Uterus (tissue), 4 donors: ENCODE results near the gene FYN. TPM values are rescaled to one million over a fixed set of nuclear protein-coding genes. Genes with fewer than 3 reads are reported as not detected.

Source experiments
- DNase-seq, 2 donors: peaks; one replicate each; pipeline ENCODE4 v3.0.0-alpha.2; 2019 to 2020
- H3K27ac ChIP-seq, 2 donors: fragments of 200-600 bp; sonication (generic); 1 replicate in 1 of 2; 2 replicates in 1 of 2; pipeline ENCODE4 v1.5.1; 2016 to 2018
- H3K27me3 ChIP-seq, 2 donors: fragments of 200-600 bp; sonication (generic); one replicate each; pipeline ENCODE4 v1.5.1; 2018 to 2019; ENCODE audit warnings: control low read depth in 1 of 2
- H3K36me3 ChIP-seq, 2 donors: fragments of 200-600 bp; sonication (generic); one replicate each; pipeline ENCODE4 v1.5.1; 2019; ENCODE audit warnings: control low read depth in 1 of 2
- H3K4me1 ChIP-seq, 2 donors: fragments of 200-600 bp; sonication (generic); one replicate each; pipeline ENCODE4 v1.5.1; 2018 to 2019; ENCODE audit warnings: control low read depth in 1 of 2
- H3K4me3 ChIP-seq, 2 donors: fragments of 200-600 bp; sonication (generic); 1 replicate in 1 of 2; 2 replicates in 1 of 2; pipeline ENCODE4 v1.5.1; 2018 to 2019; ENCODE audit warnings: mild to moderate bottlenecking in 1 of 2
- H3K9me3 ChIP-seq, 2 donors: fragments of 200-600 bp; sonication (generic); one replicate each; pipeline ENCODE4 v1.5.1; 2019; ENCODE audit warnings: control low read depth in 1 of 2
- POLR2A ChIP-seq, 2 donors: fragments of 450-650 bp; IDR thresholded peaks; one replicate each; pipeline ENCODE4 v1.6.1; 2016; ENCODE audit warnings: antibody characterized with exemption in 2 of 2, mild to moderate bottlenecking in 1 of 2, moderate library complexity in 1 of 2
- intact Hi-C: fragments of 100-400 bp; cut with DNase I; formaldehyde crosslinking; loops from one replicate; pipeline ENCODE4 v1.15.1; 2023; ENCODE audit warnings: low total_unique reads
- total RNA-seq, 4 donors: library from RNA; depleted of rRNA in 3 of 4; stranded (reverse); fragments of >200 nt in 3 of 4; gene quantifications; one replicate each; pipeline versions ENCODE4 v1.1.0 to v1.2.4, GENCODE V29; 2014 to 2023
- TF ChIP-seq, protein P1 (sequence below), 4 experiments: fragments of 200-600 bp in 2 of 4; fragments of 450-650 bp in 2 of 4; sonication (generic) in 2 of 4; IDR thresholded peaks; one replicate each; pipeline ENCODE4 v1.5.1; 2016 to 2019; ENCODE audit warnings: antibody characterized with exemption in 4 of 4, mild to moderate bottlenecking in 2 of 4, moderate library complexity in 1 of 4
- donor health status: DM: yes; HTN: yes; CAD: no.

FYN gene
- total RNA-seq, 4 donors from 2014 or later, result 50.7 to 208 (median 135) TPM

DNA sequence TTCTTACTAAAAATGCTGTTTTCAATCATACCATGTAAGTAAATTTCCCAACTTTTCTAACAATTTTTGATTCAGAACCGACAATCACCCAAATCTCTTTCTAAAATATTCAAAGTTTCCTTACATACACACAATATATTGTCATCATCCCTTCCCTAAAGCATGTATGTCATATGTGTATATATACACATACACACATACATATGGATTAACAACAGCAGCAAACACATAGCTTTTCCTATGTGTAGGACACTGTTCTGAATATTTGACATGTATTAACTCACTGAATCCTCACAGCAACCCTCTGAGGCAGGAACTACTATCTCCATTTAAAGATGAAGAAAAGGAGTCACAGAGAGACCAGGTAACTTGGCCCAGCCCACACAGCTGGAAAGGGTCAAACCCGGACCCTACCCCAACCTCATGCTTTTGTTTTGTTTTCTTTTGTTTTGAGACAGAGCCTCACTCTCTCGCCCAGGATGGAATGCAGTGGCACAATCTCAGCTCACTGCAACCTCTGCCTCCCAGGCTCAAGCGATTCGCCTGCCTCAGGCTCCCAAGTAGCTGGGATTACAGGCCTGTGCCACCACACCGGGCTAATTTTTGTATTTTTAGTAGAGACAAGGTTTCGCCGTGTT lies 7.2 kb downstream of the FYN start:
- Histone ChIP-seq H3K27me3 (no peaks in the 10 kb centered on the region), H3K27ac (no peak overlapping the region), H3K9me3 (no peaks in the 10 kb centered on the region), H3K4me1 (peaks cover 0 to 12% of the 10 kb centered on the region in 2 donors), H3K4me3 (no peak overlapping the region), H3K36me3 (no peaks in the 10 kb centered on the region)
- DNase-seq, result no peak
- intact Hi-C loops, result no loop called here
- TF ChIP-seq, protein P1, sequence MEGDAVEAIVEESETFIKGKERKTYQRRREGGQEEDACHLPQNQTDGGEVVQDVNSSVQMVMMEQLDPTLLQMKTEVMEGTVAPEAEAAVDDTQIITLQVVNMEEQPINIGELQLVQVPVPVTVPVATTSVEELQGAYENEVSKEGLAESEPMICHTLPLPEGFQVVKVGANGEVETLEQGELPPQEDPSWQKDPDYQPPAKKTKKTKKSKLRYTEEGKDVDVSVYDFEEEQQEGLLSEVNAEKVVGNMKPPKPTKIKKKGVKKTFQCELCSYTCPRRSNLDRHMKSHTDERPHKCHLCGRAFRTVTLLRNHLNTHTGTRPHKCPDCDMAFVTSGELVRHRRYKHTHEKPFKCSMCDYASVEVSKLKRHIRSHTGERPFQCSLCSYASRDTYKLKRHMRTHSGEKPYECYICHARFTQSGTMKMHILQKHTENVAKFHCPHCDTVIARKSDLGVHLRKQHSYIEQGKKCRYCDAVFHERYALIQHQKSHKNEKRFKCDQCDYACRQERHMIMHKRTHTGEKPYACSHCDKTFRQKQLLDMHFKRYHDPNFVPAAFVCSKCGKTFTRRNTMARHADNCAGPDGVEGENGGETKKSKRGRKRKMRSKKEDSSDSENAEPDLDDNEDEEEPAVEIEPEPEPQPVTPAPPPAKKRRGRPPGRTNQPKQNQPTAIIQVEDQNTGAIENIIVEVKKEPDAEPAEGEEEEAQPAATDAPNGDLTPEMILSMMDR (IDR thresholded peaks at IDR 0.05), result no peak
- no peak for TF ChIP-seq POLR2A (IDR thresholded peaks at IDR 0.05)

DNA sequence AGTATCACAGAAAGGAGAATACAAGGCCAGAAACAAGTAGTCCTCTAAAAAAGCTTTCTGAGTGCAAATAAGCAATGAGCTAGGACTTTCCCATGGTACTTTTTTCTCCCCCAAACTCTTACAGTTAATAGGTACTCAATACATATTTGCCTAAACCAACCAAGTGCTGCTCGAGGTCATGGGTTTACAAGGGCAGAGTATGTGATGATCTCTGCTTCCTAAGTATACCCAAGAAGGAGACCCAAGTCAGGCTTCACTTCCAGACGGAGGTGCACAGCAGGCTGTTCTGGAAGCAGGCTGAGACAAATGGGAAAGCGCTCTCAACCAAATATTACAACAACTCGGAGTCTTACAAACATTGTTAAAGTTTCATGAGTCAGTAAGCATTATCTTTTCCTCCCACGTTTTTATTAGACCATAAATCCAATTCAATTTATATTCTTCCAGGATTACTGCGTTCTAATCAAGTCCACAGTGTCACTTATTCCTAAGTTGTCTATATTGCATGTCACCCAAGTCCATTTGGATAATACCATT lies 8.1 kb downstream of the FYN start:
- Histone ChIP-seq H3K9me3 (no peaks in the 10 kb centered on the region), H3K27me3 (no peaks in the 10 kb centered on the region), H3K27ac (no peak overlapping the region), H3K4me3 (no peak overlapping the region), H3K4me1 (peaks cover 0 to 8% of the 10 kb centered on the region in 2 donors), H3K36me3 (no peaks in the 10 kb centered on the region)
- DNase-seq, result no peak
- TF ChIP-seq, protein P1 (IDR thresholded peaks at IDR 0.05), result no peak
- no peak for TF ChIP-seq POLR2A (IDR thresholded peaks at IDR 0.05)
- intact Hi-C loops, result no loop called here

DNA sequence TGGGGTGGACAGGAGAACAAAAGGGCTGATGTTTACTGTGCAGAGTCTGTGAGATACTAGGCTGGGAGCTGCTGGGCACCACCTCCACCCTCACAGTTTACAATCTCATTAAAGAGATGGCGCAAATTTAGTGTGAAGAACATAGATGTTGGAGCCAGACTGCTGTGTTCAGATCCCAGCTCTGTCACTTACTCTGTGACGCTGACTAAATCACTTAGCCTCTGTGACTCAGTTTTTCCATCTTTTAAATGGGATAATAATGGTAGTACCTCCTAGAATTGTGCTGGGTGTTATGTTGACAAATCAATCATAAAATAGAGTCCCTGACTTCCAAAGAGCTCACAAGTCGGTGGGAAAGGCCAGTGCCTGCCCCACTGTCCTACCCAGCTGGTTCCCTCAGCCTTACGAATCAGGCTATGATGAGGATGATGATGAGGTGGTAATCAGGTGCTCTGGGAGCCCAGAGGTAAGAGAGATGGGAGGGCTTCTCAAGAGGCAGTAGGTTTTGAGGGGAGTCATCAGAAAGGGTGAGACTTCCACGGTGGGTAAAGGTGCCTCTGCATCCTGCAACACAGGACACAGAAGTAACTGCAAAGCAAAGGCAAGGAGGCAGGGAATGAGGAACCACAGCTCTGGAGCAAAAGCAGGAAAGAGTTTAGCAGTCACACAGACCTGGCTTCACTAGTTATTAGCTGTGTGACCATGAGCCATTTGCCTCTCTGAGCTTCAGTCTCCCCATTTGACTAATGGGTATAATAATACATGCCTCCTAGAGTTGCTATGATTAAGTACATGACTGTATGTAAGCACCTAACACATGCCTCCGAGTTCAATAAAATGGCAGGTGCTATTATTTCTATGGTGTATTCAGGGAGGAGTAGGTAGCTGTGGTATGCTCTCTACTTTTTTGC lies 8.9 kb downstream of the FYN start:
- no peak for DNase-seq
- no peak for TF ChIP-seq POLR2A (IDR thresholded peaks at IDR 0.05)
- TF ChIP-seq, protein P1 (IDR thresholded peaks at IDR 0.05), result no peak
- H3K36me3 ChIP-seq, result no peaks in the 10 kb centered on the region
- intact Hi-C loops, result no loop called here
- no peaks in the 10 kb centered on the region for H3K27me3 ChIP-seq
- H3K4me1 ChIP-seq, result peaks cover 0 to 8% of the 10 kb centered on the region in 2 donors
- no peak overlapping the region for H3K27ac ChIP-seq
- no peak overlapping the region for H3K4me3 ChIP-seq
- H3K9me3 ChIP-seq, result no peaks in the 10 kb centered on the region

DNA sequence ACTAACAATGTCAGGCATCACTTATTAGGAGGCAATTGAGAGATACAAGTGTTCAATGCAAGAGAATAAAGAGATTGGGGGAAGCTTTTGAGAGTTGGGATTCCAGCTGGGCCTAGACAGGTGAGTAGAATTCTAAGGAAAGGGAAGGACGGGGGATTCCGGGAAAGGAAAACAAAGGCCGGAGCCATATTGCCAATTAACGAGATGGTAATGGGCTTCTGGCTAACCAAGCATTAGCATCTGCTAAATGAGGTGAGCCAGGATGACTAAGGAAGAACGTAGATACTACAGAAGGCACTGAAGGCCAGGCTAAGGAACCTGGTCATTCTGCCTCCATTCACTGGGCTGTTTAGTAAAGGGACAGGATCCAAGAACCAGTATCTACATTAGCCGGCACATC lies 10.5 kb downstream of the FYN start:
- intact Hi-C loops, result no loop called here
- Histone ChIP-seq H3K4me3 (no peak overlapping the region), H3K9me3 (no peaks in the 10 kb centered on the region), H3K4me1 (peaks cover 0 to 4% of the 10 kb centered on the region in 2 donors), H3K27me3 (no peaks in the 10 kb centered on the region), H3K36me3 (no peaks in the 10 kb centered on the region), H3K27ac (no peak overlapping the region)
- TF ChIP-seq, protein P1 (IDR thresholded peaks at IDR 0.05), result no peak
- no peak for TF ChIP-seq POLR2A (IDR thresholded peaks at IDR 0.05)
- DNase-seq, result no peak

DNA sequence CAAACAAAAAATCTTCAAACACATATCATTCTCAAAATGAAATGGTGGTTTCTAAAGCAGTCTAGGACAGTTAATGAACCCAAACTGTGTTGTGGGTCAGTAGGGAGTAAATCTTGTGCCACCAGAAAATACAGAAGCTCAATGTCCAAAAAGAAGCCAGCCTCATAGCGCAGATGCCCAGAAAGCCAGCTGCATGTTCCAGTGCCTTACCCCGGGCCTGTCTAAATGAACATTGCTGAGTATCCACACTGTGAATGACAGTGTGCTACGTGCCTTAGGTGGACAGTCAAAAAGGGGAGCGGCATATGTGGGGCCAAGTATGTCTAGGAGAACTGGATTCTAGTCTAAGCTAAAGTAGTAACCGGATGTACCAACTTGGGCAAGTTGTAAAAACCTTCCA lies 10.9 kb downstream of the FYN start:
- intact Hi-C loops, result no loop called here
- Histone ChIP-seq H3K27ac (no peak overlapping the region), H3K36me3 (no peaks in the 10 kb centered on the region), H3K4me3 (no peak overlapping the region), H3K9me3 (no peaks in the 10 kb centered on the region), H3K4me1 (peaks cover 0 to 4% of the 10 kb centered on the region in 2 donors), H3K27me3 (no peaks in the 10 kb centered on the region)
- TF ChIP-seq, protein P1 (IDR thresholded peaks at IDR 0.05), result no peak
- TF ChIP-seq POLR2A (IDR thresholded peaks at IDR 0.05), result no peak
- no peak for DNase-seq
